Activated CD4-positive, alpha-beta T cell treated with anti-CD3 and anti-CD28 coated beads, Interleukin-2, amount 50 U/mL, for 24 hours (primary cell): Measurements from ENCODE around the gene PPDPF.

Experiments used
- DNase-seq, 2 donors: peaks; one replicate each; pipeline ENCODE4 v3.0.0-alpha.2; 2020; ENCODE audit warnings: low read depth in 1 of 2, low spot score in 1 of 2

The PPDPF gene

GRCh38 chr20:63536241-63536977 lies 15.8 kb downstream of the PPDPF start:
- DNase-seq: no peak

GRCh38 chr20:63536997-63537524 lies 16.5 kb downstream of the PPDPF start, which contains the start of gene PTK6:
PTK6 (minus strand) TSS chr20:63537376; CDS start chr20:63537314, 62 bp downstream.
- no peak for DNase-seq

- peak; percentile 90 to 92 for DNase-seq
Measured at GRCh38 chr20:63537525-63538203, 17.1 kb downstream of the PPDPF start.

- DNase-seq: no peak
Measured at GRCh38 chr20:63538204-63539091, 17.9 kb downstream of the PPDPF start.

- DNase-seq: no peak
Measured at GRCh38 chr20:63539092-63539430, 18.5 kb downstream of the PPDPF start.

- DNase-seq: no peak
Measured at GRCh38 chr20:63539441-63540370, 19.1 kb downstream of the PPDPF start.

- no peak for DNase-seq
Measured at GRCh38 chr20:63540417-63541186, 20.0 kb downstream of the PPDPF start.

- DNase-seq: no peak
Measured at GRCh38 chr20:63541371-63541770, 20.8 kb downstream of the PPDPF start.

GRCh38 chr20:63542031-63542559 lies 21.5 kb downstream of the PPDPF start:
- no peak for DNase-seq

- no peak for DNase-seq
Measured at GRCh38 chr20:63542696-63543095, 22.1 kb downstream of the PPDPF start.

- no peak for DNase-seq
Measured at GRCh38 chr20:63543131-63543530, 22.6 kb downstream of the PPDPF start.

GRCh38 chr20:63543733-63544132 lies 23.2 kb downstream of the PPDPF start:
- no peak for DNase-seq

- no peak for DNase-seq
Measured at GRCh38 chr20:63544241-63544957, 23.8 kb downstream of the PPDPF start.

- no peak for DNase-seq
Measured at GRCh38 chr20:63544958-63545516, 24.5 kb downstream of the PPDPF start.

GRCh38 chr20:63545814-63546213 lies 25.2 kb downstream of the PPDPF start:
- DNase-seq: no peak

GRCh38 chr20:63546256-63546955 lies 25.8 kb downstream of the PPDPF start:
- DNase-seq: no peak

- DNase-seq: no peak
Measured at GRCh38 chr20:63546956-63547724, 26.6 kb downstream of the PPDPF start.
